Stomach (tissue), 9 donors: Measurements from ENCODE around the gene CYP46A1. TPM values are rescaled to one million over a fixed set of nuclear protein-coding genes. Genes with fewer than 3 reads are reported as not detected.

Source experiments
- DNase-seq, 2 donors: peaks; one replicate each; pipeline versions ENCODE4 v3.0.0 to v3.0.0-alpha.2; 2013 to 2019
- H3K27ac ChIP-seq, 5 donors: fragments of 200-600 bp in 4 of 5; sonication (generic) in 4 of 5; one replicate each; pipeline ENCODE4 v1.5.1; 2013 to 2019; ENCODE audit warnings: mild to moderate bottlenecking in 1 of 5, moderate library complexity in 1 of 5
- H3K27me3 ChIP-seq, 3 donors: fragments of 200-600 bp; sonication (generic); one replicate each; pipeline ENCODE4 v1.5.1; 2017 to 2019; ENCODE audit warnings: mixed run types in 1 of 3
- H3K36me3 ChIP-seq, 4 donors: fragments of 200-600 bp; sonication (generic); 1 replicate in 3 of 4; 2 replicates in 1 of 4; pipeline ENCODE4 v1.5.1; 2016 to 2019
- H3K4me1 ChIP-seq, 4 donors: fragments of 200-600 bp; sonication (generic); one replicate each; pipeline ENCODE4 v1.5.1; 2016 to 2019
- H3K4me3 ChIP-seq, 4 donors: fragments of 200-600 bp; sonication (generic) in 3 of 4; one replicate each; pipeline ENCODE4 v1.5.1; 2016 to 2019; ENCODE audit warnings: mild to moderate bottlenecking in 1 of 4
- H3K9me3 ChIP-seq, 4 donors: fragments of 200-600 bp; sonication (generic); one replicate each; pipeline ENCODE4 v1.5.1; 2016 to 2019
- CTCF ChIP-seq, 7 experiments: fragments of 450-650 bp in 4 of 7; fragments of 200-600 bp in 3 of 7; sonication (generic) in 3 of 7; IDR thresholded peaks; one replicate each; pipeline ENCODE4 v1.5.1; 2016 to 2019; ENCODE audit warnings: antibody characterized with exemption in 7 of 7, control low read depth in 2 of 7, mild to moderate bottlenecking in 1 of 7
- EP300 ChIP-seq: sonication (generic); formaldehyde crosslinking; IDR thresholded peaks from one replicate; pipeline ENCODE4 v1.6.1; 2017; ENCODE audit warnings: antibody characterized with exemption
- POLR2A ChIP-seq, 4 donors: fragments of 450-650 bp; IDR thresholded peaks; one replicate each; pipeline ENCODE4 v1.6.1; 2016; ENCODE audit warnings: antibody characterized with exemption in 4 of 4, control low read depth in 2 of 4, mild to moderate bottlenecking in 1 of 4, moderate library complexity in 1 of 4
- POLR2AphosphoS5 ChIP-seq, 3 donors: sonication (generic); formaldehyde crosslinking; IDR thresholded peaks; one replicate each; pipeline ENCODE4 v1.6.1; 2016; ENCODE audit warnings: antibody characterized with exemption in 3 of 3
- WGBS, 5 donors: extraction: QIAGEN DNeasy Blood & Tissue Kit in 3 of 5; methylation state at CpG; one replicate each; pipeline versions ENCODE4 v1.1.5 to v1.1.7; 2013 to 2018; 5-methylcytosine and 5-hydroxymethylcytosine counted together
- intact Hi-C: fragments of 100-400 bp; cut with DNase I; formaldehyde crosslinking; loops from one replicate; pipeline ENCODE4 v1.15.1; 2023; ENCODE audit warnings: low total_unique reads
- polyA plus RNA-seq, 3 donors: library from polyadenylated mRNA; stranded (reverse); fragments of 200-250 nt; gene quantifications; one replicate each; pipeline ENCODE4 v1.2.3, GENCODE V29; 2013
- total RNA-seq, 5 donors: library from RNA; depleted of rRNA; stranded (reverse); fragments of >200 nt; gene quantifications; one replicate each; pipeline versions ENCODE4 v1.1.0 to v1.2.3, GENCODE V29; 2014 to 2016
- donor health status: healthy with polysubstance abuse.
- donor health status: Bipolar disorder and iron deficiency.
- donor health status: healthy.

CYP46A1 gene
- total and polyA plus RNA-seq, 8 donors, result 0.15 to 2.9 (median 0.92) TPM; not detected in 2

- Histone ChIP-seq H3K4me3 (no peak overlapping the region), H3K27ac (no peak overlapping the region), H3K36me3 (no peaks in the 10 kb centered on the region), H3K27me3 (peaks cover 0 to 26% (median 3%) of the 10 kb centered on the region in 3 donors), H3K9me3 (peaks cover 2 to 12% (median 10%) of the 10 kb centered on the region in 4 donors), H3K4me1 (peaks cover 6 to 13% (median 12%) of the 10 kb centered on the region in 4 donors)
- 84 to 94% (median 89%) methylated on average over 2 of the region's 2 CpGs for WGBS, 5 donors
- intact Hi-C loops, result no loop called here
- DNase-seq, result no peak
- no peak for TF ChIP-seq POLR2AphosphoS5 (IDR thresholded peaks at IDR 0.05)
- no peak for TF ChIP-seq CTCF (IDR thresholded peaks at IDR 0.05)
- no peak for TF ChIP-seq EP300
- TF ChIP-seq POLR2A (IDR thresholded peaks at IDR 0.05), result no peak
Measured at GRCh38 chr14:99679111-99679510, 5.0 kb upstream of the CYP46A1 start.

GRCh38 chr14:99679543-99679942 is 4.6 kb upstream of the CYP46A1 start:
- 79 to 87% (median 81%) methylated on average over 6 to 8 of the region's 8 CpGs for WGBS, 5 donors

DNA sequence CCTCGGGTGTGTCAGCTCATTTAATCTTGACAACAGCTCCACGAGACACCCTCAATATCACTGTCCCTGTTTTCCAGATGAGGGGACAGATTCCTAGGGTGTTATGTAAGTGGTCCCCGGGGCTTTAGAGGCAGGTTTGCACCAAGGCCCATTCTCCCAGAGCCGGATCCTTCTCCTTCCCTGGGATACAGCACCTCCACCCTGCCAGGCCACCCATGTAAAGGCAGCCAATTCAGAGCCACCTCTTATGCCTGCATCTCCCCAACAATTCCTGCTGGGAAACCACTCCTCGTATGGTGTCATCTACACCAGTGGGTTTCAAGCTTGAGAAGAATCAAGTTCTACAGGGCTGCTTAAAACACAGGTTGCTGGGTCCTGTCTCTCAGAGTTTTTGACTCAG is 4.1 kb upstream of the CYP46A1 start:
- WGBS, 5 donors, result 61 to 71% (median 66%) methylated on average over 5 of the region's 5 CpGs
- no peak for DNase-seq
- intact Hi-C loops, result no loop called here
- Histone ChIP-seq H3K27ac (no peak overlapping the region), H3K4me3 (no peak overlapping the region), H3K27me3 (peaks cover 0 to 17% (median 3%) of the 10 kb centered on the region in 3 donors), H3K36me3 (no peaks in the 10 kb centered on the region), H3K4me1 (peaks cover 11 to 19% (median 15%) of the 10 kb centered on the region in 4 donors), H3K9me3 (peaks cover 2 to 12% (median 10%) of the 10 kb centered on the region in 4 donors)
- TF ChIP-seq POLR2A (IDR thresholded peaks at IDR 0.05), result no peak
- no peak for TF ChIP-seq POLR2AphosphoS5 (IDR thresholded peaks at IDR 0.05)
- TF ChIP-seq CTCF (IDR thresholded peaks at IDR 0.05), result no peak
- TF ChIP-seq EP300, result no peak

More at GRCh38 chr14:99679543-99679942, 4.6 kb upstream of the CYP46A1 start:
- intact Hi-C loops, result no loop called here
- H3K4me3 ChIP-seq, result no peak overlapping the region
- H3K9me3 ChIP-seq, result peaks cover 2 to 12% (median 10%) of the 10 kb centered on the region in 4 donors
- H3K27me3 ChIP-seq, result peaks cover 0 to 22% (median 3%) of the 10 kb centered on the region in 3 donors
- no peak for DNase-seq
- TF ChIP-seq EP300 (no peak), POLR2AphosphoS5 (IDR thresholded peaks at IDR 0.05) (no peak), POLR2A (IDR thresholded peaks at IDR 0.05) (no peak), CTCF (IDR thresholded peaks at IDR 0.05) (no peak)
- H3K36me3 ChIP-seq, result no peaks in the 10 kb centered on the region
- H3K4me1 ChIP-seq, result peaks cover 8 to 15% (median 14%) of the 10 kb centered on the region in 4 donors
- H3K27ac ChIP-seq, result no peak overlapping the region

DNA sequence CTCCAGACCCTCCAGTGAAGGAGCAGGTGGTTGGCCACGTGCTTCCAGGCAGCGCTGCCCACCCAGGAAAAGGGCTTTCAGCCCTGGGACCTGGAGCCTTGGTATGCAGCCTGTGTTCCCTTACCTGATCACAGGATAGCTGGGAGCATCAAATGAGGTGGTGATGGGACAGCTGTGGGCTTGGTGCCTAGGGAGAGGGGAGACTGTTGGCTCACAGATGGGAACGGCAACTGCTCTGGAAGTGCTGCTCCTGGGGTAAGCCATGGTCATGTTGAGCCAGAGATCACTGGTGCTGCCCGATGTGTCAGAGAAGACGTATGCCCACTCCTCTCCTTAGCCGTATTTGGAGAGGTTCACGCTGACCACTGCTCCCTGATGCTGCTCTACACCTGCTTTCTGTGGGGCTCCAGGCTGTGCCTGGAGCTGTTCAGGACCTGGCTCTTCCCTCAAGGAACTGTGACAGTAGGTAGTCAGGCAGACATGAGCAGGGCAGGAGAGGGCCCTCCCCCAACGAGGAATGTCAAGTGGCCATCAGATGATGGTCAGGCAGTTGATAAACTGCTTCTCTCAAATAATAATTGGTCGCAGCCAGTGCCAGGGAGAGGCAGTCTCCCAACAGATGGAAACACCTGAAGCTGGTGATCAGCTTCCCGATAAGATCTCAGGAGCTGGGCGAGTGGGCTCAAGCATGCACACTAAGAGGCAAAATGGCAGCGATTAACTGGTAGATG is 2.8 kb upstream of the CYP46A1 start:
- WGBS, 5 donors, result 70 to 81% (median 74%) methylated on average over 7 to 12 of the region's 12 CpGs
- Histone ChIP-seq H3K36me3 (no peaks in the 10 kb centered on the region), H3K4me1 (peaks cover 11 to 21% (median 15%) of the 10 kb centered on the region in 4 donors), H3K4me3 (no peak overlapping the region), H3K27ac (no peak overlapping the region), H3K27me3 (peaks cover 0 to 4% (median 3%) of the 10 kb centered on the region in 3 donors), H3K9me3 (peaks cover 2 to 12% (median 10%) of the 10 kb centered on the region in 4 donors)
- intact Hi-C loops, result no loop called here
- no peak for DNase-seq
- TF ChIP-seq CTCF (IDR thresholded peaks at IDR 0.05) (no peak), POLR2A (IDR thresholded peaks at IDR 0.05) (no peak), POLR2AphosphoS5 (IDR thresholded peaks at IDR 0.05) (no peak), EP300 (no peak)
